ENCODE measurements around the gene ACSL4. TPM values are rescaled to one million over a fixed set of nuclear protein-coding genes. Genes with fewer than 3 reads are reported as not detected.
"Not testable (repeated sequence)": the region's sequence is repeated elsewhere in the genome, so short reads cannot be mapped to it uniquely, and the experiment has no call there.

Gene ACSL4
- total RNA-seq, 2 donors from 2014 or later, result 31.3 to 47.9 TPM

GRCh38 chrX:109656774-109657173 is 76.3 kb downstream of the ACSL4 start:
- Histone ChIP-seq H3K4me1 (ENCODE audit: control insufficient read depth, insufficient read depth, low read length) (no peaks in the 10 kb centered on the region), H3K4me3 (ENCODE audit: low read length) (no peak overlapping the region), H3K9me3 (ENCODE audit: control insufficient read depth, low read length) (no peaks in the 10 kb centered on the region), H3K27me3 (ENCODE audit: control insufficient read depth, insufficient read depth, low read length, poor library complexity, severe bottlenecking) (no peaks in the 10 kb centered on the region), H3K9ac (ENCODE audit: extremely low read depth, low read length, poor library complexity, severe bottlenecking) (no peak overlapping the region), H3K27ac (ENCODE audit: low read depth, low read length) (no peak overlapping the region), H3K36me3 (ENCODE audit: control insufficient read depth, insufficient read depth, low read length) (no peaks in the 10 kb centered on the region)
- DNase-seq, result no peak
- no peak for TF ChIP-seq CTCF (conservative IDR thresholded peaks at IDR 0.05)
- H3K27me3 Mint-ChIP-seq (ENCODE audit: insufficient read depth), result no peaks in the 10 kb centered on the region
- H3K9me3 Mint-ChIP-seq, result peaks cover 7% of the 10 kb centered on the region
- no peak overlapping the region for H3K4me3 Mint-ChIP-seq
- H3K27ac Mint-ChIP-seq, result no peak overlapping the region
- peaks cover 2% of the 10 kb centered on the region for H3K4me1 Mint-ChIP-seq
- H3K36me3 Mint-ChIP-seq (ENCODE audit: low read depth), result peaks cover 29% of the 10 kb centered on the region
- WGBS, 2 experiments (ENCODE audit: insufficient coverage in 1 of 2, insufficient read length in 1 of 2), result 96% methylated on average over 4 of the region's 4 CpGs; no CpG with 5 or more reads in 1 of the 2 experiments

- DNase-seq, result no peak
- no peaks in the 10 kb centered on the region for H3K4me1 ChIP-seq (ENCODE audit: control insufficient read depth, insufficient read depth, low read length)
- no peak overlapping the region for H3K27ac Mint-ChIP-seq
- WGBS, 2 experiments (ENCODE audit: insufficient coverage in 1 of 2, insufficient read length in 1 of 2), result 90 to 94% methylated on average over 2 to 4 of the region's 4 CpGs
- peaks cover 23% of the 10 kb centered on the region for H3K36me3 Mint-ChIP-seq (ENCODE audit: low read depth)
- no peak overlapping the region for H3K4me3 ChIP-seq (ENCODE audit: low read length)
- H3K27me3 ChIP-seq (ENCODE audit: control insufficient read depth, insufficient read depth, low read length, poor library complexity, severe bottlenecking), result no peaks in the 10 kb centered on the region
- peaks cover 7% of the 10 kb centered on the region for H3K9me3 Mint-ChIP-seq
- no peak for TF ChIP-seq CTCF (conservative IDR thresholded peaks at IDR 0.05)
- H3K4me3 Mint-ChIP-seq, result no peak overlapping the region
- H3K9me3 ChIP-seq (ENCODE audit: control insufficient read depth, low read length), result no peaks in the 10 kb centered on the region
- no peaks in the 10 kb centered on the region for H3K36me3 ChIP-seq (ENCODE audit: control insufficient read depth, insufficient read depth, low read length)
- peaks cover 2% of the 10 kb centered on the region for H3K4me1 Mint-ChIP-seq
- H3K27me3 Mint-ChIP-seq (ENCODE audit: insufficient read depth), result no peaks in the 10 kb centered on the region
- H3K27ac ChIP-seq (ENCODE audit: low read depth, low read length), result no peak overlapping the region
- H3K9ac ChIP-seq (ENCODE audit: extremely low read depth, low read length, poor library complexity, severe bottlenecking), result no peak overlapping the region
These were observed 77.4 kb downstream of the ACSL4 start for GRCh38 chrX:109655502-109656201.

- no peak for TF ChIP-seq CTCF (conservative IDR thresholded peaks at IDR 0.05)
- Histone ChIP-seq H3K4me3 (ENCODE audit: low read length) (no peak overlapping the region), H3K27me3 (ENCODE audit: control insufficient read depth, insufficient read depth, low read length, poor library complexity, severe bottlenecking) (no peaks in the 10 kb centered on the region), H3K4me1 (ENCODE audit: control insufficient read depth, insufficient read depth, low read length) (no peaks in the 10 kb centered on the region), H3K9ac (ENCODE audit: extremely low read depth, low read length, poor library complexity, severe bottlenecking) (no peak overlapping the region), H3K9me3 (ENCODE audit: control insufficient read depth, low read length) (no peaks in the 10 kb centered on the region), H3K36me3 (ENCODE audit: control insufficient read depth, insufficient read depth, low read length) (no peaks in the 10 kb centered on the region), H3K27ac (ENCODE audit: low read depth, low read length) (no peak overlapping the region)
- no peak for DNase-seq
- Mint-ChIP-seq H3K36me3 (ENCODE audit: low read depth) (peaks cover 20% of the 10 kb centered on the region), H3K9me3 (peaks cover 10% of the 10 kb centered on the region), H3K4me3 (no peak overlapping the region), H3K4me1 (peaks cover 2% of the 10 kb centered on the region), H3K27me3 (ENCODE audit: insufficient read depth) (no peaks in the 10 kb centered on the region), H3K27ac (no peak overlapping the region)
- WGBS, 2 experiments (ENCODE audit: insufficient coverage in 1 of 2, insufficient read length in 1 of 2), result 86 to 93% methylated on average over 3 to 4 of the region's 5 CpGs
These were observed 78.4 kb downstream of the ACSL4 start for GRCh38 chrX:109654516-109655109.

GRCh38 chrX:109644671-109645070 is 88.4 kb downstream of the ACSL4 start:
- peaks cover 20% of the 10 kb centered on the region for H3K9me3 Mint-ChIP-seq
- H3K9ac ChIP-seq (ENCODE audit: extremely low read depth, low read length, poor library complexity, severe bottlenecking); H3K27ac ChIP-seq (ENCODE audit: low read depth, low read length); H3K4me1 ChIP-seq (ENCODE audit: control insufficient read depth, insufficient read depth, low read length); H3K36me3 ChIP-seq (ENCODE audit: control insufficient read depth, insufficient read depth, low read length); H3K27me3 Mint-ChIP-seq (ENCODE audit: insufficient read depth); H3K27ac Mint-ChIP-seq; H3K27me3 ChIP-seq (ENCODE audit: control insufficient read depth, insufficient read depth, low read length, poor library complexity, severe bottlenecking); H3K4me3 ChIP-seq (ENCODE audit: low read length); DNase-seq; H3K9me3 ChIP-seq (ENCODE audit: control insufficient read depth, low read length); H3K4me3 Mint-ChIP-seq: not testable (repeated sequence)
- H3K4me1 Mint-ChIP-seq, result peaks cover 12% of the 10 kb centered on the region
- peaks cover 13% of the 10 kb centered on the region for H3K36me3 Mint-ChIP-seq (ENCODE audit: low read depth)
- WGBS, 2 experiments (ENCODE audit: insufficient coverage in 1 of 2, insufficient read length in 1 of 2), result 82 to 97% methylated on average over 2 to 5 of the region's 19 CpGs
